H9 (cell line): ENCODE results near the gene PRR9. TPM values are rescaled to one million over a fixed set of nuclear protein-coding genes. Genes with fewer than 3 reads are reported as not detected.

Experiments
- DNase-seq: peaks from one replicate; pipeline ENCODE4 v3.0.0-alpha.2; 2017
- H2AFZ ChIP-seq: one replicate; pipeline ENCODE4 v1.6.1; 2013; ENCODE audit warnings: mild to moderate bottlenecking, low read length, control low read depth, moderate library complexity
- H2AK5ac ChIP-seq: 2 replicates; pipeline ENCODE4 v1.6.1; 2013; ENCODE audit warnings: low read length, control low read depth, mixed read lengths; ENCODE audit not compliant: insufficient read length
- H2BK120ac ChIP-seq: one replicate; pipeline ENCODE4 v1.6.1; 2013; ENCODE audit warnings: low read depth, mild to moderate bottlenecking, low read length, control low read depth, inconsistent platforms; ENCODE audit not compliant: poor library complexity, severe bottlenecking
- H2BK12ac ChIP-seq: 2 replicates; pipeline ENCODE4 v1.6.1; 2013; ENCODE audit warnings: low read length, control low read depth, mixed read lengths, low read depth; ENCODE audit not compliant: insufficient read length
- H2BK15ac ChIP-seq: 2 replicates; pipeline ENCODE4 v1.6.1; 2013; ENCODE audit warnings: low read depth, low read length, control low read depth
- H2BK20ac ChIP-seq: one replicate; pipeline ENCODE4 v1.6.1; 2013; ENCODE audit warnings: low read depth, mild to moderate bottlenecking, low read length, control low read depth, inconsistent platforms; ENCODE audit not compliant: poor library complexity, severe bottlenecking
- H2BK5ac ChIP-seq: 2 replicates; pipeline ENCODE4 v1.6.1; 2013; ENCODE audit warnings: low read length, control low read depth, mixed read lengths; ENCODE audit not compliant: insufficient read length
- H3K14ac ChIP-seq: 2 replicates; pipeline ENCODE4 v1.6.1; 2013; ENCODE audit warnings: low read length, control low read depth; ENCODE audit not compliant: insufficient read depth
- H3K18ac ChIP-seq: 2 replicates; pipeline ENCODE4 v1.6.1; 2013; ENCODE audit warnings: low read depth, mild to moderate bottlenecking, mixed read lengths, low read length, control low read depth; ENCODE audit not compliant: insufficient read length
- H3K23ac ChIP-seq: 2 replicates; pipeline ENCODE4 v1.6.1; 2013; ENCODE audit warnings: low read length, control low read depth, mixed read lengths, low read depth; ENCODE audit not compliant: insufficient read length
- H3K23me2 ChIP-seq: 2 replicates; pipeline ENCODE4 v1.6.1; 2013; ENCODE audit warnings: low read depth, mild to moderate bottlenecking, mixed read lengths, low read length, control low read depth; ENCODE audit not compliant: insufficient read length, poor library complexity, severe bottlenecking
- H3K27ac ChIP-seq: 2 replicates; pipeline ENCODE4 v1.5.1; 2013; ENCODE audit warnings: low read length, control low read depth, mixed read lengths, low read depth; ENCODE audit not compliant: insufficient read length
- H3K27me3 ChIP-seq: 2 replicates; pipeline ENCODE4 v1.6.1; 2013; ENCODE audit warnings: low read length, control low read depth, inconsistent platforms; ENCODE audit not compliant: insufficient read depth
- H3K4ac ChIP-seq: 2 replicates; pipeline ENCODE4 v1.6.1; 2013; ENCODE audit warnings: low read depth, mild to moderate bottlenecking, control low read depth, inconsistent platforms, low read length, moderate library complexity
- H3K4me1 ChIP-seq: 2 replicates; pipeline ENCODE4 v1.6.1; 2013; ENCODE audit warnings: low read length, control low read depth, inconsistent platforms; ENCODE audit not compliant: insufficient read depth
- H3K4me2 ChIP-seq: 2 replicates; pipeline ENCODE4 v1.6.1; 2013; ENCODE audit warnings: low read length, control low read depth, mixed read lengths; ENCODE audit not compliant: insufficient read length, insufficient read depth
- H3K56ac ChIP-seq: 2 replicates; pipeline ENCODE4 v1.6.1; 2013; ENCODE audit warnings: low read depth, mild to moderate bottlenecking, mixed read lengths, low read length, control low read depth; ENCODE audit not compliant: insufficient read length
- H3K79me1 ChIP-seq: 2 replicates; pipeline ENCODE4 v1.6.1; 2013; ENCODE audit warnings: low read depth, mild to moderate bottlenecking, moderate library complexity, low read length, control low read depth, inconsistent platforms; ENCODE audit not compliant: insufficient read depth, poor library complexity, severe bottlenecking
- H3K79me2 ChIP-seq: 2 replicates; pipeline ENCODE4 v1.6.1; 2013; ENCODE audit warnings: low read length, control low read depth, inconsistent platforms; ENCODE audit not compliant: insufficient read depth
- H3K9ac ChIP-seq: 2 replicates; pipeline ENCODE4 v1.6.1; 2013; ENCODE audit warnings: low read length, control low read depth, mixed read lengths; ENCODE audit not compliant: insufficient read length; ENCODE audit errors: extremely low read depth
- H3K9me3 ChIP-seq: one replicate; pipeline ENCODE4 v1.6.1; 2013; ENCODE audit warnings: low read depth, low read length, inconsistent platforms; ENCODE audit not compliant: control insufficient read depth
- H3T11ph ChIP-seq: one replicate; pipeline ENCODE4 v1.6.1; 2013; ENCODE audit warnings: mild to moderate bottlenecking, low read length, control low read depth, inconsistent platforms
- H4K20me1 ChIP-seq: one replicate; pipeline ENCODE4 v1.6.1; 2013; ENCODE audit not compliant: control insufficient read depth, insufficient read length, insufficient read depth
- H4K5ac ChIP-seq: 2 replicates; pipeline ENCODE4 v1.6.1; 2013; ENCODE audit warnings: low read depth, mild to moderate bottlenecking, mixed read lengths, low read length, control low read depth; ENCODE audit not compliant: insufficient read length
- H4K8ac ChIP-seq: replicated peaks from 2 replicates; pipeline ENCODE4 v1.6.1; 2013; ENCODE audit warnings: low read length, control low read depth, mixed read lengths, low read depth; ENCODE audit not compliant: insufficient read length
- H4K91ac ChIP-seq: 2 replicates; pipeline ENCODE4 v1.6.1; 2013; ENCODE audit warnings: low read depth, mild to moderate bottlenecking, moderate library complexity, mixed read lengths, low read length, control low read depth; ENCODE audit not compliant: insufficient read length
- H3K27ac Mint-ChIP-seq, 3 experiments: 2 replicates in 2 of 3; 3 replicates in 1 of 3; pipeline ENCODE4 v1.8.0; 2020 to 2021; ENCODE audit warnings: mixed read lengths in 3 of 3, mild to moderate bottlenecking in 1 of 3, moderate library complexity in 1 of 3
- H3K27me3 Mint-ChIP-seq: 2 replicates; pipeline ENCODE4 v1.8.0; 2021; ENCODE audit warnings: low read depth, mild to moderate bottlenecking, moderate library complexity, mixed read lengths
- H3K36me3 Mint-ChIP-seq, 3 experiments: 2 replicates in 2 of 3; 3 replicates in 1 of 3; pipeline ENCODE4 v1.8.0; 2020 to 2021; ENCODE audit warnings: low read depth in 3 of 3, mixed read lengths in 3 of 3; ENCODE audit not compliant: insufficient read depth in 1 of 3
- H3K4me1 Mint-ChIP-seq, 2 experiments: 2 replicates each; pipeline ENCODE4 v1.8.0; 2020; ENCODE audit warnings: mixed read lengths in 2 of 2
- H3K4me3 Mint-ChIP-seq, 2 experiments: 2 replicates in 1 of 2; 3 replicates in 1 of 2; pipeline ENCODE4 v1.8.0; 2020 to 2021; ENCODE audit warnings: mild to moderate bottlenecking in 2 of 2, mixed read lengths in 2 of 2, moderate library complexity in 1 of 2
- H3K9me3 Mint-ChIP-seq, 2 experiments: 2 replicates in 1 of 2; 3 replicates in 1 of 2; pipeline ENCODE4 v1.8.0; 2020; ENCODE audit warnings: mild to moderate bottlenecking in 2 of 2, mixed read lengths in 2 of 2, moderate library complexity in 1 of 2
- CTCF ChIP-seq: fragments of 200-600 bp; sonication (generic); conservative IDR thresholded peaks from 3 replicates; pipeline ENCODE4 v1.8.0; 2021; ENCODE audit warnings: antibody characterized with exemption, mild to moderate bottlenecking
- WGBS: extraction: QIAGEN DNeasy Blood & Tissue Kit; methylation state at CpG from one replicate; pipeline ENCODE4 v1.1.7; 2013; ENCODE audit warnings: missing lambda C conversion rate, low lambda C conversion rate, mixed read lengths; ENCODE audit not compliant: insufficient read length; ENCODE audit errors: extremely low coverage; 5-methylcytosine and 5-hydroxymethylcytosine counted together
- total RNA-seq: library from RNA; stranded (reverse); gene quantifications from 2 replicates; pipeline ENCODE4 v1.2.1, GENCODE V29; 2021

Gene PRR9
- total RNA-seq, 1 experiment from 2014 or later: not detected

- Histone ChIP-seq H3K27ac (no peak overlapping the region), H3K79me2 (no peaks in the 10 kb centered on the region), H2BK12ac (no peak overlapping the region), H3K18ac (no peak overlapping the region), H3K56ac (no peak overlapping the region), H3K14ac (no peak overlapping the region), H3K79me1 (no peaks in the 10 kb centered on the region), H4K91ac (no peak overlapping the region), H2BK15ac (no peak overlapping the region), H4K8ac (no peak overlapping the region), H2BK120ac (no peak overlapping the region), H3T11ph (no peak overlapping the region), H3K9ac (no peak overlapping the region), H3K4me2 (no peak overlapping the region), H3K23me2 (no peaks in the 10 kb centered on the region), H3K27me3 (no peaks in the 10 kb centered on the region), H2BK20ac (no peak overlapping the region), H4K5ac (no peak overlapping the region), H2AFZ (no peak overlapping the region), H4K20me1 (no peaks in the 10 kb centered on the region), H2BK5ac (no peak overlapping the region), H3K9me3 (no peaks in the 10 kb centered on the region), H2AK5ac (no peak overlapping the region), H3K4ac (no peak overlapping the region), H3K23ac (no peak overlapping the region), H3K4me1 (no peaks in the 10 kb centered on the region)
- Mint-ChIP-seq H3K27me3 (peaks cover 13% of the 10 kb centered on the region), H3K27ac (no peak overlapping the region), H3K36me3 (no peaks in the 10 kb centered on the region), H3K4me3 (no peak overlapping the region), H3K4me1 (no peaks in the 10 kb centered on the region), H3K9me3 (peaks cover 0 to 3% of the 10 kb centered on the region in 2 experiments; a peak in 1 of 5 replicates)
- WGBS: no CpG with 5 or more reads among the region's 4 CpGs
- no peak for TF ChIP-seq CTCF
- DNase-seq: no peak
These were observed 34.6 kb downstream of the PRR9 start for GRCh38 chr1:153251988-153252387.
